ENCODE data around the gene ISL2.

ISL2 gene

DNA sequence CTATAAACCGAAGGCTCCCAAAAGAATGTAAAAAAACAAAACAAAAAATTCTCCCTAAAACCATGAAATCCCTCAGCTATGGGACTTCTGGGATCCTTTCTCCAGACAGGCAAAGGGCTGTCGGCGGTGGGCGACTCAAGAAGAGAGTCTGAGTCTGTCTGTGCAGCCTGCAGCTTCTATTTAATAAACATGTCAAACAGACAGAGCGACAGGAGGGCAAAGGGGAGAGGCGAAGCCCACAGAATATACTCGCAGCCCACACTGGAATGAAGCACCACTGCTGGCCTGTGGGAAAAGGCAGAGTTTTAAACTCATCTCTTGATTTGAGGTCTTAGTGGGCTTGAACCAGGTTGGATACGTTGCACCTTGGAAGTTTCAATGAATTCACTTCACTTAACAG lies 40.2 kb downstream of the ISL2 start:
- no peak for DNase-seq (ENCODE audit: low read depth in 2 of 2)

GRCh38 chr15:76377217-76377616 lies 40.6 kb downstream of the ISL2 start:
- DNase-seq (ENCODE audit: low read depth in 2 of 2), result no peak

- no peak for DNase-seq (ENCODE audit: low read depth in 2 of 2)
These were observed 41.2 kb downstream of the ISL2 start for GRCh38 chr15:76377751-76378150.

DNA sequence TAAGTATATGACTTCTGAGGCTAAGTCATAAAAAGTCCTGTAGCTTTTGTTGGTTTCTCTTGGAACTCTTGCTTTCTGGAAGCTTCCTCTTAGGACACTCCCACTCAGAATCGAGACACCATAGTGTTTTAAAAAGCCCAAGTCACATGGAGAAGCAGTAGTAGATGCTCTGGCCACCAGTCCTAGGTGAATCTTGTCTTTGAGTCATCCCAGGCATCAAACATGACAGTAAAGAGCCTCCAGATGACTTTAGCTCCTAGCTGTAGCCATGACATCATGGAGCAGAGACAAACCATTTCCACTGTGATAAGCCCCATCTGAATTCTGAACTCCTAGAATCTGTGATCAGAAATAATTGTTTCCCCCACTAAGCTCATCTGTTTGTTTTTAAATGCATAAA lies 42.1 kb downstream of the ISL2 start:
- no peak for DNase-seq (ENCODE audit: low read depth in 2 of 2)

- no peak for DNase-seq (ENCODE audit: low read depth in 2 of 2)
These were observed 43.7 kb downstream of the ISL2 start for GRCh38 chr15:76380249-76380648.

DNA sequence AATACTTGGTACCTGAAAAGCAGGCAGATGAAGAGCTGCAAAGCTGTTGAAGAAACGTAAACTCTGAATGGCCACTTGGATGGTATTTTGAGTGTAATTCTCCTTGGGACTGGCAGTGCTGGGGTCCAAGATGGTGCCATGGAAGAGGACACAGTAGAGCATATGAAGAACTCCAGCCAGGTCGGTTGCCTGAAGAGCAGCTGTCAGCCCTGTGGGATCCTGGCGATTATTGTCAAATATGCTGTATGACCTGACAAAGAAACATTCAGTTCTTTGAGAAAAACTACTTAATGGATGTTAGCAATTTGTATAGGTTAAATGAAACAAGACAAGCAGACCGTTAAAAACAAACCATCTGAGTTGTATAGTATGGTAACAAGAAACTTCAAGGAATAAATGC lies 44.8 kb downstream of the ISL2 start:
- DNase-seq (ENCODE audit: low read depth in 2 of 2), result no peak

- no peak for DNase-seq (ENCODE audit: low read depth in 2 of 2)
These were observed 46.6 kb downstream of the ISL2 start for GRCh38 chr15:76382987-76383728.

DNA sequence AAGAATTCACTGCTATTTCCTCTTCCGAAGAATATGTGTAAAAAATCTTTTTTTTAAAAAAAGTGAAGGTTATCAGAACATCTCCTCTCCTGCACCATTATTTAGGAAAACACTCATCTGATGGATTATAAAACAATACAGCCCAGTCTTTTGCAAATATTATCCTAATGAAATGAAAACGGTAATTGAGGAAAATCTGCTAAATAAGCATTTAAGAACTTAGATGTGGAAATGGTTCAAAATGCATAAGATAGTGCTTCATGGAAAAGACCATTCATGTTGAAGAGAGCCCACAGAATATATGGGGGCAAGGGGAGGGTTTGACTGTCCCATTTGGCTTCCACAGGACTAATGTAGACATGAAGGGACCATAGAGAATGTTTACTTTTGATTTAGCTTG lies 47.8 kb downstream of the ISL2 start:
- no peak for DNase-seq (ENCODE audit: low read depth in 2 of 2)

- no peak for DNase-seq (ENCODE audit: low read depth in 2 of 2)
These were observed 49.6 kb downstream of the ISL2 start for GRCh38 chr15:76386178-76386577.

DNA sequence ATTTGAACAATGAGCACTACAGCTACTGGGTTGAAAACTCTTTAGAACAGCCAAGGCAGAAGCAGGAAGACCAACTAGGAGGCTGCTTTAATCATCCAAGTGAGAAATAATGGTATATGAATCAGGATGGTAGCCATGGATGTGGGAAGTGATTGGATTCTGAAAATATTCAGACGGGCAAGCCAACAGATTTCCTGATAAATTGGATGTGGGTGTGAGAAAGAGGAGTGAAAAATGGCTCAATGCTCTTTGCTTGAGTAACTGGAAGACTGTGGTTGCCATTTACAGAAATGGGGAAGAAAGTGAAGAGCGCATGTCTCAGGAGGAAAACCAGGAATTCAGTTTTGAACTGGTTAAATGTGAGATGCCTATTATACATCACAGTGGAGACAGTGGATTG lies 50.4 kb downstream of the ISL2 start:
- DNase-seq (ENCODE audit: low read depth in 2 of 2), result no peak

DNA sequence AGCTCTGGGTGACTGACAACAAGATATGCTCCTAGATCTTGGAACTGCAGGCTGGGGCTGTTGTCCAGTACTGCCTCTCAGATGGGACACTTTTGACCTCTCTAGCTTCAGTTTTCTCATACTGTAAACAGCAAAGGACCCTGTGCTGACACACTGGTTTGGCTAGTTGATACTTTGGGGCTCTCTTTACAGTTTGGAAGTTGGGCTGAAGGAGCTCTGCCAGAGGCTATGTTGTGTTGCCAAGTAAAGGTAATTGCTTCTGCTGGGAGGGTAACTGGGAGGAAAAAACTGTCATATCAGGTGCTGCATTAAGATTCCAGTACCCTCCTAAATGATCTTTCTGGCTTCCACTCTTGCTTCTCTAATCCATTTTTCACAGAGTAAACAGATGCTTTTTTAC lies 54.0 kb downstream of the ISL2 start:
- no peak for DNase-seq (ENCODE audit: low read depth in 2 of 2)

DNA sequence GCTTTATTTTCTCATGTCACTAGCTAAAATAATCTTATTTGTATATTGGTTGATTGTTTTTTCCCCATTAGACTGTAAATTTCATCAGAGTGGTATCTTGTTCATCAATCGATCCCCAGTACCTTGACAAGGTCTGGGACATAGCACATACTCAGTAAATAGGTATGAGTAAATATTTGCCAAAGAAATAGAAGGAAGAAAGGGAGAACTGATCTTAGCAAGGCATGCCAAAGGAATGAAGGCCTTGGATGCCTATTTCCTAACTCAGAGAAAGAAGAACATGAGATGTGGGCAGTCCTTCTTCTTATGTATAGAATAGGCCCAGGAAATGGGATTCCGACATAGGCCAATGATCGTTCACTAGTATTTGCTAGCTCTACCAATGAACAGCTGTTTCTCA lies 54.7 kb downstream of the ISL2 start:
- no peak for DNase-seq (ENCODE audit: low read depth in 2 of 2)

- no peak for DNase-seq (ENCODE audit: low read depth in 2 of 2)
These were observed 55.3 kb downstream of the ISL2 start for GRCh38 chr15:76391847-76392246.

Measured in activated CD8-positive, alpha-beta memory T cell treated with anti-CD3 and anti-CD28 coated beads for 4 hours (primary cell).